ENCODE data around the gene TERT.

DNA sequence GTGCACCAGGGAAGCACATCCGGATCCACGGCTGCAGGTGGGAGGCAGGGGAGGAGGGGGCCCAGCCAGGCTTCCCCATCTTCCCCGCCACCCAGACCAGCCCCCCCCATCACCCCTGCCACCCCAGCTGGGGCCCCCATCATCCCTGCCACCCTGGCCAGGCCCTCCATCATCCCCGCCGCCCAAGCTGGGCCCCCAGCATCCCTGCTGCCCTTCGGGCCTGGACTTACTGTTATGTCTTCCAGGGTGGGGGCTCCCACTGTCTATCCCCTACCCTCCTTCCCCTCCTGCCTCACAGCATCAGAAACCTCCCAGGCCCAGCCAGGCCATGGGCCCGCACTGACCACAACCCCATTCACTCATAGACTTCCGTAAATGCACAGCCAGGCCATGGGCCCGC lies 42.2 kb downstream of the TERT start:
- TF ChIP-seq, protein P1, sequence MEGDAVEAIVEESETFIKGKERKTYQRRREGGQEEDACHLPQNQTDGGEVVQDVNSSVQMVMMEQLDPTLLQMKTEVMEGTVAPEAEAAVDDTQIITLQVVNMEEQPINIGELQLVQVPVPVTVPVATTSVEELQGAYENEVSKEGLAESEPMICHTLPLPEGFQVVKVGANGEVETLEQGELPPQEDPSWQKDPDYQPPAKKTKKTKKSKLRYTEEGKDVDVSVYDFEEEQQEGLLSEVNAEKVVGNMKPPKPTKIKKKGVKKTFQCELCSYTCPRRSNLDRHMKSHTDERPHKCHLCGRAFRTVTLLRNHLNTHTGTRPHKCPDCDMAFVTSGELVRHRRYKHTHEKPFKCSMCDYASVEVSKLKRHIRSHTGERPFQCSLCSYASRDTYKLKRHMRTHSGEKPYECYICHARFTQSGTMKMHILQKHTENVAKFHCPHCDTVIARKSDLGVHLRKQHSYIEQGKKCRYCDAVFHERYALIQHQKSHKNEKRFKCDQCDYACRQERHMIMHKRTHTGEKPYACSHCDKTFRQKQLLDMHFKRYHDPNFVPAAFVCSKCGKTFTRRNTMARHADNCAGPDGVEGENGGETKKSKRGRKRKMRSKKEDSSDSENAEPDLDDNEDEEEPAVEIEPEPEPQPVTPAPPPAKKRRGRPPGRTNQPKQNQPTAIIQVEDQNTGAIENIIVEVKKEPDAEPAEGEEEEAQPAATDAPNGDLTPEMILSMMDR (IDR thresholded peaks at IDR 0.05): no peak
- TF ChIP-seq POLR2AphosphoS5 (IDR thresholded peaks at IDR 0.05): no peak
- no peak for TF ChIP-seq EP300 (IDR thresholded peaks at IDR 0.05)

All from stomach (tissue), 4 donors.